Rectal smooth muscle tissue (tissue), 1 donor: Measurements from ENCODE around the gene SLC22A14.
A peak's percentile ranks its signal among the peaks of the same experiment; 100 is the strongest.

Experiments used
- H3K27ac ChIP-seq: one replicate; pipeline ENCODE4 v1.7.0; 2013; ENCODE audit warnings: low read depth, low read length, inconsistent platforms
- H3K27me3 ChIP-seq: one replicate; pipeline ENCODE4 v1.7.0; 2013; ENCODE audit warnings: low read length; ENCODE audit not compliant: control insufficient read depth, insufficient read depth
- H3K36me3 ChIP-seq: one replicate; pipeline ENCODE4 v1.7.0; 2013; ENCODE audit warnings: low read length; ENCODE audit not compliant: control insufficient read depth, insufficient read depth
- H3K4me1 ChIP-seq: one replicate; pipeline ENCODE4 v1.7.0; 2013; ENCODE audit warnings: low read length; ENCODE audit not compliant: control insufficient read depth, insufficient read depth
- H3K4me3 ChIP-seq: one replicate; pipeline ENCODE4 v1.7.0; 2013; ENCODE audit warnings: low read length
- H3K9ac ChIP-seq: one replicate; pipeline ENCODE4 v1.7.0; 2013; ENCODE audit warnings: low read length

SLC22A14 gene

DNA sequence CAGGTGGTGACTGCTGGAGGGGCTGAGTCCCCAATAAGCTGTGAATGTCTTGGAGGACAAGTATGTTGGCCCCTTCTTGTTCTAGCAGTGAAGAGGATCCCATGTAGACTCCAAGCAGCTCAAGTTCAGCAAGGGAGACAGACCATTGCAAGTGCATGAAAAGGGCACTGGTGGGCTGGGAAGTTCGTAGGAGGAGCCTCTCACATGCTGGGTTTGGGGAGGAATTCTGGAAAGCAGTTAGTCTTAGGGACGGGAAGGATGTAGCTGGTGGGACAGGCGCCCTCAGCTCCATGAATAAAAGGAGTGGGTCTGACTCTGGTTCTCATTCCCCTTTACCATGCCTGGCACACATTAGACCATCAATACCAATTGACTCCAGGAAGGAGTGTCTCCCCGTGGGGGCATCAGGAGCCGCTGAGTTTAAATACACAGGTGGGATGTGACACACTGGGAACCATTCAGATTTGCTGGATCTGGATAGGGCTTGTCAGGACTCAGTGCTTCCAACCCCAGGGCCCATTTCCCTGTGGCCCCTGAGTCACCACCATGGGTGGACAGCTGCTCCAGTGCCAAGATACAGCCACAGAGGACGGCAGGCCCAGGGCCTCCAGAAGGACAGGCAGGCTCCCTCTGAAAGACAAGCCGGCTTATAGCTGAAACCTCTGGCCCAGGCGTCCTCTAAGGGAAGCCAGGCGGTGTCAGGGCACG lies 63.9 kb downstream of the SLC22A14 start:
- Histone ChIP-seq H3K27me3 (no peaks in the 10 kb centered on the region), H3K36me3 (no peaks in the 10 kb centered on the region), H3K27ac (no peak overlapping the region), H3K9ac (no peak overlapping the region), H3K4me3 (no peak overlapping the region), H3K4me1 (no peaks in the 10 kb centered on the region)

DNA sequence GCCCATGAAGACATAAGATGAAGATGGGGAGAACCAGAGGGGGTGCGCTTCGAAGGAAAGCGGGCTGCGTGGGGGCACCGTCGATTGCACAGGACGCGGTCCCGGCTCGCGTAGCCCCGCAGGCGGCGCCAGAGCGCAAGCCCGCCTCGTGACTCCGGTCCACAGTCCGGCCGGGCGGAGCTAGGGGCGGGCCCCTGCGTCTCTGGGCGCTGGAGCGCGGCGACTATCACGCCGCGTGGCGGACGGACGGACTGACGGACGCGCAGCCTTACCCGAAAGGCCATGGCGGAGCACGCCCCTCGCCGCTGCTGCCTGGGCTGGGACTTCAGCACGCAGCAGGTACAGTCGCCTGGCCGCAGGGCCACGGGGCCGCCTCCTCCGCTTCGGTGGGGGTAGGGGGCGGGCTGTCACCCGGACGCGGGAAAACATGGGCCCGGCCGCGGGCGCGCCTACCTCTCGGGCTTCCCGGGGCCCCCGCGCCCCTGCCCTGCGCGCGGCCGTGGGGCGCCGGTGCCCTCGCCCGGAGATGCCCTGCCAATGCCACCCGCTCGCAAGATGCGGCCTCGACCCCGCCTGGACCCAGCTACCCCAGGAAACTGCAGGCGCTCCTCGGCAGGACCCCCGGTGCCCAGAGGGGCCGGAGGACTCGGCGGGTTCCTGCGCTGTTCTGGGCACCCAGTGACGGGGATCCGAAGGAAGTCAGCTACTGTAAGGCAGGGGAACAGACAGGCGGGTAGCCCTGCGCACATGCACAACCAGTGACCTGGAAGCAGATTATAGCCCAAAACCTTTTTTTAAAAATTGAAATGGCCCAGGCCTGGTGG lies 64.7 kb downstream of the SLC22A14 start, which contains the start of gene XYLB:
TSS of gene XYLB (plus strand) at position 199 of the 824 bp plus-strand sequence. CDS start at position 283, 84 bp downstream.
- Histone ChIP-seq H3K27ac (no peak within 1 kb of the TSS), H3K4me3 (peak within 1 kb of the TSS; percentile 76)

DNA sequence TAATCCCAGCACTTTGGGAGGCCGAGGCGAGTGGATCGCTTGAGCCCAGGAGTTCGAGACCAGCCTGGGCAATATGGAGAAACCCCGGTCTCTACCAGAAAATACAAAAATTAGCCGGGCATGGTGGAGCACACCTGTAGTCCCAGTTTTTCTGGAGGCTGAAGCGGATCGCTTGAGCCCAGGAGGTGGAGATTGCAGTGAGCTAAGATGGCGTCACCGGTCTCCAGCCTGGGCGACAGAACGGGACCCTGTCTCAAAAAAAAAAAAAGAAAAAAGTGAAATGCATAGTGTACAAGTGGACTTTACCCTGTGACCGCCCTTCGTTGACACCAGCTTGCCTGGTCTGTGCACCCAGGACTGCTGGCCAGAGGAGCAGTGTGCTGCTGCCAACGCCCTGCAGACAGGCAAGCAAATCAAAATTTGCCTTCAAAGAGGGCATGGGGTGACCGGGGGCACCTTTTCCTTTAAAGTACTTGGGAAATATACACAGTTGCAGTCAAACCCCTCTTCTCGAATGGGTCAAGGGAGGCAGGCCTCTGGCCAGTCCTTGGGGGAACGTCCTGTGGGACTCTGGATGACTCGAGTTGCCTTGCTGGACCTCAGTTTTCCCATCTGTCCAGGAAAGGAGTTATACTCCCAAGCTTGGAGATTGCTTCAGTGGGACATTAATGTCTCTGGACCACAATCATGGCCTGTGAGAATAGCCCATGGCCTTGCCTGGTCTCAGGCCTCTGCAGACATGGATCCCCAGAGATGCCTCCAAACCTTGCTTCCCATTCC lies 65.5 kb downstream of the SLC22A14 start:
- Histone ChIP-seq H3K9ac (no peak overlapping the region), H3K27ac (no peak overlapping the region), H3K36me3 (no peaks in the 10 kb centered on the region), H3K4me1 (no peaks in the 10 kb centered on the region), H3K4me3 (peak overlapping the region; percentile 76), H3K27me3 (no peaks in the 10 kb centered on the region)

More for the DNA sequence above, 64.7 kb downstream of the SLC22A14 start, which contains the start of gene XYLB:
- Histone ChIP-seq H3K9ac (peak within 1 kb of the TSS; percentile 32), H3K36me3 (no peaks in the 10 kb centered on the region), H3K27me3 (no peaks in the 10 kb centered on the region), H3K4me1 (no peaks in the 10 kb centered on the region)

DNA sequence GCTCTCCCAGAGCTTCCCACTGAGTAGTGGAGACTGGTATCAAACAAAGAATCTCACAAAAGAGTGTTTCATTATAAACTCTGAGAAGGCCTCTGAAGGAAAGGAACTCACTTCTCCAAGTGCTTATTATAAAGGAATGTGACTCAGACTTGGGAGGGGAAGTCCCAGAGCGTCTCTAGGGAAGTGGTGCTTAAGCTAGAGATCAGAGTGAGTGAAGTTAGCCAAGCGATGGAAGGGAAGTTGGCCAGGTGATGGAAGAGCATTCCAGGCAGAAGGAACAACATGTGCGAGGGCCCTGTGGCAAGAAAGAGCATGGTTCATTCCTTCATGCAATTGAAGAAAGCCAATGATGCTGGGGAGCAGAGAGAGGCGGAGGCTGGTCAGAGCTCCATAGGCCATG lies 66.8 kb downstream of the SLC22A14 start:
- Histone ChIP-seq H3K9ac (no peak overlapping the region), H3K4me1 (no peaks in the 10 kb centered on the region), H3K27ac (no peak overlapping the region), H3K4me3 (no peak overlapping the region), H3K36me3 (no peaks in the 10 kb centered on the region), H3K27me3 (no peaks in the 10 kb centered on the region)

DNA sequence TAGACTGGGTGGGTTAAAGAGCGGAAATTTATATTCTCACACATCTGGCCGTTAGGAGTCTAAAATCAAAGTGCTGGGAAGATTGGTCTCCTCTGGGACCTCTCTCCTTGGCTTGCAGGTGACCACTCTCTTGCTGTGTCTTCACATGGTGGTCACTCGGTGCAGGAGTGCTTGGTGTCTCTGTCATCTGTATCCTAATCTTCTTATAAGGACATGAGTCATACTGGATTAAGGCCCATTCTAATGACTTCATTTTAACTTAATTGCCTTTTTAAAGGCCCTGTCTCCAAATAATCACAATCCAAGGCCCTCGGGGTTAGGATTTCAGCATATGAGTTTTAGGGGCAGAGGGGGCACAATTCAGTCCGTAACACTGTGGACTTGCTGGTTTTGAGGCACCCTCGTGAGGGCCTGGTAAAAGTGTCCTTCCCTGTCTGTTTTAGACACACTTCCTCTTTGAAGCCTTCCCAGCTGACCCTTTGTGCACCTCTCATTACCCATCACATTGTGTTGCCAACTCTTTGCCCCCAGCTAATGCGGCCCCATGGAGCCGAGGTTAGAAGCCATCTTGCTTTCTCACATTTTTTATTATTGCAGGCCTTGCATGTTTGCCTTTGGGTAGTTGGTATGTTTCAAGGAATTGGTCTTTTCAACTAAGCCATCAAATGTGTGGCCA lies 67.7 kb downstream of the SLC22A14 start:
- Histone ChIP-seq H3K27ac (no peak overlapping the region), H3K36me3 (no peaks in the 10 kb centered on the region), H3K27me3 (no peaks in the 10 kb centered on the region), H3K4me3 (no peak overlapping the region), H3K4me1 (no peaks in the 10 kb centered on the region), H3K9ac (no peak overlapping the region)

DNA sequence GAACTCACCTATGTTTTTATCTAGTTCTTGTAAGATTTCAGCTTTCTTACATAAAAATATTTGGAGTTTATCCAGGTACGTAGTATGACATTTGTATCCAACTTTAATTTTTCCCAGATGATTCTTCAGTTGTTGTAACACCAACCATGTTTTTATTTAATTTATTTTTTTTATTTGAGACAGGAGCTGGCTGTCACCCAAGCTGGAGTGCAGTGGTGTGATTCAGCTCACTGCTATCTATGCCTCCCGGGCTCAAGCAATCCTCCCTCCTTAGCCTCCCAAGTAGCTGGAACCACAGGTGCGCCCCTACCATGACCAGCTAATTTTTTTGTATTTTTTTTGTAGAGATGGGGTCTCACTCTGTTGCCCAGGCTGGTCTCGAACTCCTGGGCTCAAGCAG lies 71.1 kb downstream of the SLC22A14 start:
- Histone ChIP-seq H3K27ac (no peak overlapping the region), H3K4me3 (no peak overlapping the region), H3K27me3 (no peaks in the 10 kb centered on the region), H3K4me1 (no peaks in the 10 kb centered on the region), H3K9ac (no peak overlapping the region), H3K36me3 (no peaks in the 10 kb centered on the region)

DNA sequence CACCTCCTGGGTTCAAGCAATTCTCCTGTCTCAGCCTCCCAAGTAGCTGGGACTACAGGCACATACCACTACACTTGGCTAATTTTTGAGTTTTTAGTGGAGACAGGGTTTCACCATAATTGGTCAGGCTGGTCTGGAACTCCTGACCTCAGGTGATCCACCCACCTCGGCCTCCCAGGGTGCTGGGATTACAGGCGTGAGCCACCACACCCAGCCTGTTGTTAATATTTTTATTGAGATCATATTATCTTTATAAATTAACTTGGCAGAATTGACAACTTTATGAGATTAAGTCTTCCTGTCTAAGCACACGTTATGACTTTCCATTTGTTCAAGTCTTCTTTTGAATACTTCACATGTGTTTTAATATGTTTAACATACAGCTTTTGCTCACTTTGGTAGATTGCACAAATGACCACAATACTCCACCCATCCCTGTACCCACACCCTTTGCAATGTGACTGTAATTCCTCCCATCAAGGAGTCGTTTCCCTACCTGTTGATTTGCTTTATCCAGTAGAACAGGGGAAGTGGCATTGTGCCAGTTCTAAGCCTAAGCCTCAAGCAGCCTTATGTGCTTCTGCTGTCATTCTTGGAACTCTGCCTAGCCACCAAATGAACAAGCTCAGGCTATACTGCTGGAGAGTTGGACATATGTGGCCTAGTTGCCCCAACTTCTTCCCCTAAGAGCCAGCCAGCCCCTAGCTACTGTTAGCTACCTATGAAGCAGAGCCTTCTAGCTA lies 72.7 kb downstream of the SLC22A14 start:
- no peaks in the 10 kb centered on the region for H3K27me3 ChIP-seq
- H3K36me3 ChIP-seq, result no peaks in the 10 kb centered on the region
- H3K9ac ChIP-seq, result no peak overlapping the region
- no peaks in the 10 kb centered on the region for H3K4me1 ChIP-seq
- H3K27ac ChIP-seq, result no peak overlapping the region
- H3K4me3 ChIP-seq, result no peak overlapping the region

DNA sequence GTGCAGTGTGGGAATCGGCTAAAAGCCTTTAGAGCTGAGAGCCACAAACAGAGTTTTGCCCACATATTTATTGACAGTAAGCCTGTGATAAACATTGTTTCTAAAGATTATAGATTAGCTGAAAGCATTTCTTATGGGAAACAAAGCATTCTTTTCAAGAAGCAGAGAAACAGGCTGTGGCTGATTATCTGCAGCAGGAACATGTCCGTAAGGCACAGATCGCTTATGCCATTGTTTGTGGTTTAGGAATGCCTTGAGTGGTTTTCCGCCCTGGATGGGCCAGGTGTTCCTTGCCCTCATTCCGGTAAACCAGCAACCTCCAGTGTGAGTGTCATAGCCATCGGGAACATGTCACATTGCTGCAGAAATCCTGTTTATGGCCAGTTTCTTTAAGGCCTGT lies 76.9 kb downstream of the SLC22A14 start:
- Histone ChIP-seq H3K36me3 (no peaks in the 10 kb centered on the region), H3K9ac (no peak overlapping the region), H3K27ac (no peak overlapping the region), H3K27me3 (no peaks in the 10 kb centered on the region), H3K4me3 (no peak overlapping the region), H3K4me1 (no peaks in the 10 kb centered on the region)

DNA sequence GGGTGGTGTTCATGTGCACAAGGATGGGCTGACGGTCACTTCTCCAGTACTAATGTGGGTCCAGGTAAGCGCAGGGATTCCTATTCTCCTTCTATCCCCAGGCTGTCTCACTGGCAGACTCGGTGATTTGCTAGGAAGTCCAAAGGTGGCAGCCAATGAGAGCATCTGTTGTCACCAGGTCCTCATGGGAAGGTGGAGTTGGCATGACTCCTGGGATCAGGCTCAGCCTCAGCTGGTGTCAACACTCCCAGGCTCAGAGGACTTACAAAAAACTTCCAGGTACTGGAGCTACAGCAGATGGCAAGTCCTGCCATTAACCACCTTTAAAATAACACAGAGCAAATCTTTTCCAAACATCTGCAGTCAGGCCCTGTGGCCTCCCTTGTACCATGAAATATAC lies 78.3 kb downstream of the SLC22A14 start:
- Histone ChIP-seq H3K27me3 (no peaks in the 10 kb centered on the region), H3K9ac (no peak overlapping the region), H3K27ac (no peak overlapping the region), H3K4me3 (no peak overlapping the region), H3K4me1 (no peaks in the 10 kb centered on the region), H3K36me3 (no peaks in the 10 kb centered on the region)

DNA sequence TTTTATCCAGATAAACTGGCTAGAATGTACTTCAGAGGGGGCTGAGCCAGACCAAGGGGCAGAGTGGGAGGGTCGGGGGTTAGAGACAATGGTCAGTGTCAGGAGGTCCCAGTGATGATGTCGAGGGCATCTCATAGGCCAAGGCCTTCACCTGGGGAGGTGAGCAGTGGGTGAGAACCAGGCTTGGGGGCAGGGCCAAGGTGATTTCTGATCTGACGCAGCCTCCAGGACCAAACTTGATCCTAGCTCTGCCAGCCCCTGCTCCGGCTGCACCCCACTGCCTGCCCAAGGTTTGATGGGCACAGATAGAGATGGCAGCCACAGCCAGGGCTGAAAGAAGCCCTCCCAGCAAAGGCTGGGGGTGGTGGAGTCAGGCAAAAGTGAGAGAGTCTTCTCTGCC lies 79.4 kb downstream of the SLC22A14 start:
- no peaks in the 10 kb centered on the region for H3K36me3 ChIP-seq
- no peaks in the 10 kb centered on the region for H3K27me3 ChIP-seq
- H3K9ac ChIP-seq, result no peak overlapping the region
- H3K4me3 ChIP-seq, result no peak overlapping the region
- no peak overlapping the region for H3K27ac ChIP-seq
- H3K4me1 ChIP-seq, result no peaks in the 10 kb centered on the region

DNA sequence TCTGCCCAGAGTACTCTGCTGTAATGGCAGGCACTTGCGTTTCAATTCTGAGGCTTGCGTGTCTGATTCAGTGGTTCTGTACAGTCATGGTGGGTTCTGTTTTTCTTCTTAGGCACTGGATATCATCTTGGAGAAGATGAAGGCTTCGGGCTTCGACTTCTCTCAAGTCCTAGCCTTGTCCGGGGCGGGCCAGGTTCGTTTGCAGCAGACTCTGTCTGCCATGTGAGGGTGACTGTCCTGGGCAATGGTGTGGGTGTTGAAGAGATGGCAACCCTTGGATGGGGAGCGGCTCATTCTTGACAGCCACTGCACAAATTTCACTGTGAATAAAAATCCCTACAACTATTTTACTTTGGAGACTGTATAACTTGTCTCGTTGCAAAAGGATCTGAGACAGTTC lies 80.7 kb downstream of the SLC22A14 start:
- Histone ChIP-seq H3K4me1 (peaks cover 3% of the 10 kb centered on the region), H3K9ac (no peak overlapping the region), H3K4me3 (no peak overlapping the region), H3K27ac (no peak overlapping the region), H3K36me3 (no peaks in the 10 kb centered on the region), H3K27me3 (no peaks in the 10 kb centered on the region)
